T-helper 1 cell treated with Interleukin-12 subunit alpha and Interleukin-12 subunit beta and Interleukin-4 antibody, amounts not matched to agents 30 μg/mL and 1 μg/mL, for 36 hours (primary cell): ENCODE data around the gene ZNF746.

Experiments
- H3K27ac Mint-ChIP-seq: one replicate; pipeline ENCODE4 v1.8.0; 2021; ENCODE audit warnings: mild to moderate bottlenecking, mixed read lengths
- H3K27me3 Mint-ChIP-seq: one replicate; pipeline ENCODE4 v1.8.0; 2021; ENCODE audit warnings: low read depth, mixed read lengths
- H3K36me3 Mint-ChIP-seq: one replicate; pipeline ENCODE4 v1.8.0; 2021; ENCODE audit warnings: low read depth, mixed read lengths
- H3K4me1 Mint-ChIP-seq: one replicate; pipeline ENCODE4 v1.8.0; 2021; ENCODE audit warnings: low read depth, mixed read lengths
- H3K4me3 Mint-ChIP-seq: one replicate; pipeline ENCODE4 v1.8.0; 2021; ENCODE audit warnings: mild to moderate bottlenecking, moderate library complexity, mixed read lengths
- H3K9me3 Mint-ChIP-seq: one replicate; pipeline ENCODE4 v1.8.0; 2021; ENCODE audit warnings: mixed read lengths

ZNF746 gene

GRCh38 chr7:149436358-149436757 lies 61.3 kb downstream of the ZNF746 start:
- H3K27ac Mint-ChIP-seq: no peak overlapping the region
- H3K9me3 Mint-ChIP-seq: no peaks in the 10 kb centered on the region
- peaks cover 12% of the 10 kb centered on the region for H3K4me1 Mint-ChIP-seq
- no peak overlapping the region for H3K4me3 Mint-ChIP-seq
- H3K36me3 Mint-ChIP-seq: peaks cover 17% of the 10 kb centered on the region
- H3K27me3 Mint-ChIP-seq: no peaks in the 10 kb centered on the region

- Mint-ChIP-seq H3K27me3 (no peaks in the 10 kb centered on the region), H3K27ac (no peak overlapping the region), H3K36me3 (peaks cover 32% of the 10 kb centered on the region), H3K4me1 (peaks cover 8% of the 10 kb centered on the region), H3K9me3 (no peaks in the 10 kb centered on the region), H3K4me3 (no peak overlapping the region)
Measured at GRCh38 chr7:149433124-149433523, 64.5 kb downstream of the ZNF746 start.

GRCh38 chr7:149432121-149432691 lies 65.4 kb downstream of the ZNF746 start:
- no peak overlapping the region for H3K27ac Mint-ChIP-seq
- no peak overlapping the region for H3K4me3 Mint-ChIP-seq
- H3K27me3 Mint-ChIP-seq: no peaks in the 10 kb centered on the region
- peaks cover 30% of the 10 kb centered on the region for H3K36me3 Mint-ChIP-seq
- H3K9me3 Mint-ChIP-seq: no peaks in the 10 kb centered on the region
- peaks cover 8% of the 10 kb centered on the region for H3K4me1 Mint-ChIP-seq

- Mint-ChIP-seq H3K9me3 (no peaks in the 10 kb centered on the region), H3K4me1 (peaks cover 8% of the 10 kb centered on the region), H3K36me3 (peaks cover 28% of the 10 kb centered on the region), H3K27me3 (no peaks in the 10 kb centered on the region), H3K27ac (no peak overlapping the region), H3K4me3 (no peak overlapping the region)
Measured at GRCh38 chr7:149431486-149432120, 66.0 kb downstream of the ZNF746 start.

GRCh38 chr7:149430192-149430591 lies 67.4 kb downstream of the ZNF746 start:
- H3K27me3 Mint-ChIP-seq: no peaks in the 10 kb centered on the region
- H3K9me3 Mint-ChIP-seq: no peaks in the 10 kb centered on the region
- H3K4me1 Mint-ChIP-seq: peaks cover 8% of the 10 kb centered on the region
- H3K4me3 Mint-ChIP-seq: no peak overlapping the region
- no peak overlapping the region for H3K27ac Mint-ChIP-seq
- H3K36me3 Mint-ChIP-seq: peaks cover 28% of the 10 kb centered on the region

GRCh38 chr7:149427893-149428292 lies 69.7 kb downstream of the ZNF746 start:
- Mint-ChIP-seq H3K36me3 (peaks cover 22% of the 10 kb centered on the region), H3K9me3 (no peaks in the 10 kb centered on the region), H3K27me3 (peaks cover 17% of the 10 kb centered on the region), H3K4me1 (peaks cover 10% of the 10 kb centered on the region), H3K4me3 (no peak overlapping the region), H3K27ac (no peak overlapping the region)

GRCh38 chr7:149427096-149427680 lies 70.4 kb downstream of the ZNF746 start:
- peaks cover 10% of the 10 kb centered on the region for H3K4me1 Mint-ChIP-seq
- no peak overlapping the region for H3K27ac Mint-ChIP-seq
- no peaks in the 10 kb centered on the region for H3K9me3 Mint-ChIP-seq

GRCh38 chr7:149423449-149424110 lies 74.0 kb downstream of the ZNF746 start:
- H3K36me3 Mint-ChIP-seq: peaks cover 2% of the 10 kb centered on the region
- peaks cover 17% of the 10 kb centered on the region for H3K27me3 Mint-ChIP-seq
- peaks cover 6% of the 10 kb centered on the region for H3K4me1 Mint-ChIP-seq
- no peaks in the 10 kb centered on the region for H3K9me3 Mint-ChIP-seq
- H3K27ac Mint-ChIP-seq: no peak overlapping the region
- no peak overlapping the region for H3K4me3 Mint-ChIP-seq

More at GRCh38 chr7:149427096-149427680, 70.4 kb downstream of the ZNF746 start:
- Mint-ChIP-seq H3K36me3 (peaks cover 19% of the 10 kb centered on the region), H3K27me3 (peaks cover 17% of the 10 kb centered on the region), H3K4me3 (no peak overlapping the region)

GRCh38 chr7:149422914-149423301 lies 74.7 kb downstream of the ZNF746 start:
- no peak overlapping the region for H3K27ac Mint-ChIP-seq
- no peak overlapping the region for H3K4me3 Mint-ChIP-seq
- no peaks in the 10 kb centered on the region for H3K36me3 Mint-ChIP-seq
- peaks cover 6% of the 10 kb centered on the region for H3K4me1 Mint-ChIP-seq
- H3K9me3 Mint-ChIP-seq: no peaks in the 10 kb centered on the region
- H3K27me3 Mint-ChIP-seq: peaks cover 17% of the 10 kb centered on the region
